ENCODE results near the gene OPN3. TPM values are rescaled to one million over a fixed set of nuclear protein-coding genes. Genes with fewer than 3 reads are reported as not detected.

The OPN3 gene
- total RNA-seq, 3 donors from 2014 or later, result 27.4 to 77.6 (median 29.0) TPM

GRCh38 chr1:241627453-241628259 lies 12.5 kb downstream of the OPN3 start:
- intact Hi-C loops (cut with DNase I, micrococcal nuclease), result no loop called here
- peak; percentile 43 for TF ChIP-seq CTCF (IDR thresholded peaks at IDR 0.05)
- Histone ChIP-seq H3K36me3 (ENCODE audit: low read depth) (no peaks in the 10 kb centered on the region), H3K4me3 (no peak overlapping the region), H3K9me3 (no peaks in the 10 kb centered on the region), H3K4me1 (ENCODE audit: low read depth) (no peaks in the 10 kb centered on the region)
- DNase-seq (peak in 1 of 3 donors; percentile 80), ATAC-seq (peak; percentile 79)

GRCh38 chr1:241624935-241625334 lies 15.2 kb downstream of the OPN3 start:
- Histone ChIP-seq H3K9me3 (no peaks in the 10 kb centered on the region), H3K4me3 (no peak overlapping the region), H3K36me3 (ENCODE audit: low read depth) (no peaks in the 10 kb centered on the region), H3K4me1 (ENCODE audit: low read depth) (no peaks in the 10 kb centered on the region)
- no peak for TF ChIP-seq CTCF (IDR thresholded peaks at IDR 0.05)
- intact Hi-C loops (cut with DNase I, micrococcal nuclease), result no loop called here
- peak; percentile 87 for ATAC-seq
- DNase-seq, result no peak

- intact Hi-C loops (cut with DNase I, micrococcal nuclease), result no loop called here
- peaks cover 4% of the 10 kb centered on the region for H3K4me1 ChIP-seq (ENCODE audit: low read depth)
- no peaks in the 10 kb centered on the region for H3K36me3 ChIP-seq (ENCODE audit: low read depth)
- no peak for DNase-seq
- no peaks in the 10 kb centered on the region for H3K9me3 ChIP-seq
- H3K4me3 ChIP-seq, result no peak overlapping the region
- no peak for ATAC-seq
- TF ChIP-seq CTCF (IDR thresholded peaks at IDR 0.05), result no peak
Measured at GRCh38 chr1:241622669-241623068, 17.5 kb downstream of the OPN3 start.

GRCh38 chr1:241617426-241617825 lies 22.7 kb downstream of the OPN3 start:
- no peak for ATAC-seq
- intact Hi-C loops (cut with DNase I, micrococcal nuclease), result loop anchor here in 1 of 2 donors (10.0 kb wide), 1 partner anchor 83 kb away; the partner anchor contains the start of gene KMO
- no peaks in the 10 kb centered on the region for H3K36me3 ChIP-seq (ENCODE audit: low read depth)
- no peaks in the 10 kb centered on the region for H3K9me3 ChIP-seq
- DNase-seq, result no peak
- H3K4me3 ChIP-seq, result no peak overlapping the region
- peaks cover 11% of the 10 kb centered on the region for H3K4me1 ChIP-seq (ENCODE audit: low read depth)
- TF ChIP-seq CTCF (IDR thresholded peaks at IDR 0.05), result no peak

GRCh38 chr1:241615043-241615974 lies 24.9 kb downstream of the OPN3 start:
- DNase-seq (peak in 2 of 3 donors; percentile 34 to 41), ATAC-seq (peak; percentile 93)
- Histone ChIP-seq H3K4me3 (no peak overlapping the region), H3K4me1 (ENCODE audit: low read depth) (peaks cover 21% of the 10 kb centered on the region), H3K9me3 (no peaks in the 10 kb centered on the region), H3K36me3 (ENCODE audit: low read depth) (no peaks in the 10 kb centered on the region)
- TF ChIP-seq CTCF (IDR thresholded peaks at IDR 0.05), result no peak
- intact Hi-C loops (cut with DNase I, micrococcal nuclease), result loop anchor here in 1 of 2 donors (10.0 kb wide), 1 partner anchor 81 kb away; the partner anchor contains the start of gene KMO

Data from mucosa of descending colon (tissue), 3 donors.